K562 (cell line): ENCODE measurements around the gene CCDC158. TPM values are rescaled to one million over a fixed set of nuclear protein-coding genes. Genes with fewer than 3 reads are reported as not detected.

Experiments used
- HBP1 ChIP-seq: fragments of 450-650 bp; formaldehyde crosslinking; IDR thresholded peaks from 2 replicates; pipeline ENCODE4 v1.4.0; 2022; ENCODE audit warnings: missing genetic modification characterization
- MCM5 ChIP-seq: fragments of 450-650 bp; IDR thresholded peaks from 2 replicates; pipeline ENCODE4 v1.6.1; 2016; ENCODE audit warnings: low read depth
- MGA ChIP-seq: fragments of 450-650 bp; IDR thresholded peaks from 2 replicates; pipeline ENCODE4 v1.6.1; 2016; ENCODE audit warnings: mild to moderate bottlenecking, moderate library complexity
- PML ChIP-seq: IDR thresholded peaks from 2 replicates; pipeline ENCODE4 v1.6.1; 2012; ENCODE audit warnings: low read length, inconsistent platforms
- SMAD2 ChIP-seq: fragments of 150-350 bp; IDR thresholded peaks from 2 replicates; pipeline ENCODE4 v1.6.1; 2014; ENCODE audit warnings: low read depth, mild to moderate bottlenecking, low read length
- TAF15 ChIP-seq: fragments of 200-400 bp; formaldehyde crosslinking; IDR thresholded peaks from 2 replicates; pipeline ENCODE4 v1.6.1; 2017; ENCODE audit warnings: mild to moderate bottlenecking, low read depth, low read length, moderate library complexity
- ZBTB11 ChIP-seq, 3 experiments: fragments of 200-800 bp in 1 of 3; fragments of 250-450 bp in 1 of 3; fragments of 450-650 bp in 1 of 3; sonication (Bioruptor Pico) in 1 of 3; sonication (Bioruptor generic) in 1 of 3; formaldehyde crosslinking in 1 of 3; IDR thresholded peaks; 2 replicates each; pipeline versions ENCODE4 v1.6.1 to v1.8.0; 2016 to 2022; ENCODE audit warnings: mild to moderate bottlenecking in 2 of 3, missing genetic modification characterization in 2 of 3, missing compliant biosample characterization in 1 of 3, moderate library complexity in 1 of 3
- polyA plus RNA-seq, 8 experiments: library from polyadenylated mRNA; depleted of rRNA in 4 of 8; stranded (reverse) in 5 of 8; unstranded in 3 of 8; fragments of >200 nt; fragmentation: Nextera tagmentation in 2 of 8; fragmentation: Illumina TruSeq in 1 of 8; extraction: Ambion mirVana in 2 of 8; extraction: Trizol in 1 of 8; gene quantifications; 2 replicates each; pipeline versions ENCODE4 v1.2.1 to v1.2.3, GENCODE V29; 2011 to 2014; ENCODE audit warnings: inconsistent platforms in 1 of 8, missing spikeins in 1 of 8
- total RNA-seq, 7 experiments: library from RNA; depleted of rRNA in 6 of 7; stranded (reverse); fragments of >200 nt in 6 of 7; fragmentation: Illumina TruSeq in 2 of 7; extraction: Trizol in 2 of 7; gene quantifications; 2 replicates each; pipeline versions ENCODE4 v1.2.1 to v1.2.3, GENCODE V29; 2011 to 2021; ENCODE audit warnings: low replicate concordance in 1 of 7
- TF ChIP-seq, protein P1 (sequence below): fragments of 250-450 bp; sonication (Bioruptor Pico); IDR thresholded peaks from 2 replicates; pipeline ENCODE4 v1.5.0; 2021

Gene CCDC158
- total and polyA plus RNA-seq, 9 of the 15 experiments (the other 6 are each of a cell fraction or from before 2014, with no cell fraction given) = not detected

DNA sequence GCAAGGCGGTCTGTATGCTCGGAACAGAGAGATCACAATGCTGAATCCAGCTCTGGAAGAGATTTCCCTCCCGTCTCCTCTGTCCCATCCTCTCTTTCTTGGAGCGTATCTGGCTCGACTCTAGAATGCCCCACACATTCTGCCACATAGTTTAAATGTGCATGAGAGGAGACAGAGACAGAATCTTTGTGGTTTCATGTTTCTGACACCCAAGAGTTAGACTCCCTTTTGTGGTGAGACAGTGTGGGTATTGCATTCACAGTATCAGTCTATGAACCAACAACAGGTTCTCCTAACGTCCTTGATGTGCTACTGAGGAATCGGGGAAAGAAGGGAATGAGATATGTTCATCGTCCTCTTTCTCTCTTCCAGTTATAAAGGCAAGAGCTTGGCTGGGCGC lies 144.1 kb downstream of the CCDC158 start (continued):
- no peak for TF ChIP-seq MGA
- no peak for TF ChIP-seq TAF15
- TF ChIP-seq, protein P1, sequence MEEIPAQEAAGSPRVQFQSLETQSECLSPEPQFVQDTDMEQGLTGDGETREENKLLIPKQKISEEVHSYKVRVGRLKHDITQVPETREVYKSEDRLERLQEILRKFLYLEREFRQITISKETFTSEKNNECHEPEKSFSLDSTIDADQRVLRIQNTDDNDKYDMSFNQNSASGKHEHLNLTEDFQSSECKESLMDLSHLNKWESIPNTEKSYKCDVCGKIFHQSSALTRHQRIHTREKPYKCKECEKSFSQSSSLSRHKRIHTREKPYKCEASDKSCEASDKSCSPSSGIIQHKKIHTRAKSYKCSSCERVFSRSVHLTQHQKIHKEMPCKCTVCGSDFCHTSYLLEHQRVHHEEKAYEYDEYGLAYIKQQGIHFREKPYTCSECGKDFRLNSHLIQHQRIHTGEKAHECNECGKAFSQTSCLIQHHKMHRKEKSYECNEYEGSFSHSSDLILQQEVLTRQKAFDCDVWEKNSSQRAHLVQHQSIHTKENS (CRISPR knock-in tag) = no peak
- TF ChIP-seq HBP1 = no peak
- no peak for TF ChIP-seq MCM5
- TF ChIP-seq ZBTB11 (CRISPR knock-in tag; IDR thresholded peaks at IDR 0.05) = no peak
- no peak for TF ChIP-seq PML
- no peak for TF ChIP-seq SMAD2
